Uterus (tissue), 2 donors: ENCODE measurements around the gene RHEX.

ENCODE experiments used
- CTCF ChIP-seq, 4 experiments: fragments of 200-600 bp in 2 of 4; fragments of 450-650 bp in 2 of 4; sonication (generic) in 2 of 4; IDR thresholded peaks; one replicate each; pipeline ENCODE4 v1.5.1; 2016 to 2019; ENCODE audit warnings: antibody characterized with exemption in 4 of 4, mild to moderate bottlenecking in 2 of 4, moderate library complexity in 1 of 4
- POLR2A ChIP-seq, 2 donors: fragments of 450-650 bp; IDR thresholded peaks; one replicate each; pipeline ENCODE4 v1.6.1; 2016; ENCODE audit warnings: antibody characterized with exemption in 2 of 2, mild to moderate bottlenecking in 1 of 2, moderate library complexity in 1 of 2

- TF ChIP-seq CTCF (IDR thresholded peaks at IDR 0.05) (no peak), POLR2A (IDR thresholded peaks at IDR 0.05) (no peak)
Measured at GRCh38 chr1:206041640-206042039, 11.3 kb upstream of the RHEX start.
